Gastrocnemius medialis (tissue), 4 donors: ENCODE results near the gene SCG5.

ENCODE experiments used
- POLR2A ChIP-seq, 2 donors: fragments of 450-650 bp; IDR thresholded peaks; one replicate each; pipeline ENCODE4 v1.6.1; 2017; ENCODE audit warnings: antibody characterized with exemption in 2 of 2, mild to moderate bottlenecking in 2 of 2, moderate library complexity in 2 of 2
- TF ChIP-seq, protein P1 (sequence below), 5 experiments: fragments of 450-650 bp in 3 of 5; fragments of 200-600 bp in 2 of 5; sonication (generic) in 2 of 5; IDR thresholded peaks in 4 of 5; conservative IDR thresholded peaks in 1 of 5; 1 replicate in 4 of 5; 2 replicates in 1 of 5; pipeline ENCODE4 v1.5.1; 2016 to 2019; ENCODE audit warnings: antibody characterized with exemption in 5 of 5, mild to moderate bottlenecking in 3 of 5, moderate library complexity in 3 of 5

DNA sequence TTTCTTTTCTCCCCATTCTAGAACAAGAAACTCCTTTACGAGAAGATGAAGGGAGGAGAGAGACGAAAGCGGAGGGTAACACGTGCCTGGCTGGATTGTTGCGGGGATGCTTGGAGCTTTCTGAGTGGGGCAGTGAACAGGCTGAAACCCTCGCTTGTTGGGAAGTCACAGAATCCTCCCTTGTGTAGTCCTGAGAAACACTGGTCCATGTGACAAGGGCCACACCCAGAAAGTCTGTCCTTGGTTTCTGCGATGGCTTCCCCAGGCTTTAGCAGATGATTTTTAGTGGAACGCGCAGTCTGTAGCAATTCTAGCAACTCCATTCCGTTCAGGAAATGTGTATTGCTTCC, 50.2 kb downstream of the SCG5 start:
- TF ChIP-seq, protein P1, sequence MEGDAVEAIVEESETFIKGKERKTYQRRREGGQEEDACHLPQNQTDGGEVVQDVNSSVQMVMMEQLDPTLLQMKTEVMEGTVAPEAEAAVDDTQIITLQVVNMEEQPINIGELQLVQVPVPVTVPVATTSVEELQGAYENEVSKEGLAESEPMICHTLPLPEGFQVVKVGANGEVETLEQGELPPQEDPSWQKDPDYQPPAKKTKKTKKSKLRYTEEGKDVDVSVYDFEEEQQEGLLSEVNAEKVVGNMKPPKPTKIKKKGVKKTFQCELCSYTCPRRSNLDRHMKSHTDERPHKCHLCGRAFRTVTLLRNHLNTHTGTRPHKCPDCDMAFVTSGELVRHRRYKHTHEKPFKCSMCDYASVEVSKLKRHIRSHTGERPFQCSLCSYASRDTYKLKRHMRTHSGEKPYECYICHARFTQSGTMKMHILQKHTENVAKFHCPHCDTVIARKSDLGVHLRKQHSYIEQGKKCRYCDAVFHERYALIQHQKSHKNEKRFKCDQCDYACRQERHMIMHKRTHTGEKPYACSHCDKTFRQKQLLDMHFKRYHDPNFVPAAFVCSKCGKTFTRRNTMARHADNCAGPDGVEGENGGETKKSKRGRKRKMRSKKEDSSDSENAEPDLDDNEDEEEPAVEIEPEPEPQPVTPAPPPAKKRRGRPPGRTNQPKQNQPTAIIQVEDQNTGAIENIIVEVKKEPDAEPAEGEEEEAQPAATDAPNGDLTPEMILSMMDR (IDR thresholded peaks at IDR 0.05 in 4 of 5, conservative IDR thresholded peaks at IDR 0.05 in 1 of 5): no peak
- TF ChIP-seq POLR2A (IDR thresholded peaks at IDR 0.05): no peak
